ENCODE measurements around the gene CRIP3.

GRCh38 chr6:43282636-43283513 lies 25.8 kb downstream of the CRIP3 start:
- TF ChIP-seq CTCF (IDR thresholded peaks at IDR 0.05) (no peak), POLR2A (IDR thresholded peaks at IDR 0.05) (no peak)
